Measurements from ENCODE around the gene ARHGAP6. TPM values are rescaled to one million over a fixed set of nuclear protein-coding genes. Genes with fewer than 3 reads are reported as not detected.

Gene ARHGAP6
- total and polyA plus RNA-seq, 2 of the 13 experiments (the other 11 are each of a cell fraction or from before 2014, with no cell fraction given): 0.11 TPM; not detected in 1

DNA sequence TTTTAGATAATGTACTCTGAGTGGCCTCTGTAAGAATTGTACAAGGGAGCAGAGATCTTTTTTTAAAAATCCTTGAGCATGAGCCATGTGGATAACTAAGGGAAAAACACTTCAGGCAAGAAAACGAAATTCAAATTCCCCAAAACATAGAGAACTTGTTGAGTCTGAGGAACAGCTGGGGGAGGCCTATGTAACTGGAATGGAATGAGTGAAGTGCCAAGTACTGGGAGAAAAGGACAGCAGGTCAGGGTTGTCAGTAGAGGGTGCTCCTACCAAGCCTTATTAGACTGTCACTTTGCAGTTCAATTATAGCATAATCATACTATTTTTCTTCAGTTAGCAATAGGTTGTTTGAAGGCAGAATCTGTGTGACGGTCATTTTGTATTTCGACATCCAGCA is 135.1 kb downstream of the ARHGAP6 start:
- intact Hi-C loops (cut with micrococcal nuclease; ENCODE audit: unreplicated experiment): no loop called here
- POLR2A ChIA-PET: no interaction called here
- WGBS (ENCODE audit: low lambda C conversion rate): 0% methylated on average over 3 of the region's 3 CpGs

DNA sequence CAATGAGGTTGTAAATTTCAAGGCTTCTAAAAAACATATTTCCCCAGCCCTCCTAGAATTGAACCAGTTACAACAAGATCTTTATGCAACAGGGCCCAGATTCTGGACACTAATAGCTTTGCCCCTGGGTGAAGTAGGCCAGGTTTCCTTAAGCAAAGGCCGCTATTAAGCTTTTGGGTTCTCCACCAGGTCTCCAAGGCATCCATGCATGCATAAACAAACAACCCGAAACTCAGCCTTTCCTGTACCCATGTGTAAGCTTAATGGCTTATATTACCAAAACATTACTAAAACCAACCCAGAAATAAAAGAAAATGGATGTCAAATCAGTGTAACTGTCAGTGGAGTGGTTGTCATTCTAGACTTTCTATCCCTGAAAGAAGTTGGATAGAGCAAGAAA is 137.1 kb downstream of the ARHGAP6 start:
- BruUV-seq (replicated peaks): no TSS peak
- Histone ChIP-seq H3K4me1 (ENCODE audit: insufficient read depth, low read length) (no peaks in the 10 kb centered on the region), H2AFZ (ENCODE audit: low read length) (no peak overlapping the region), H3K36me3 (replicated peaks in 1 of 2; ENCODE audit: control insufficient read depth in 1 of 2, insufficient read depth in 2 of 2, low read length in 2 of 2) (no peaks in the 10 kb centered on the region), H4K20me1 (ENCODE audit: insufficient read depth, low read length) (no peaks in the 10 kb centered on the region), H3K9ac (ENCODE audit: insufficient read depth, low read depth, low read length) (no peak overlapping the region), H3K79me2 (ENCODE audit: insufficient read depth, low read length) (no peaks in the 10 kb centered on the region), H3K4me2 (ENCODE audit: low read depth, low read length) (no peak overlapping the region), H3K27ac (ENCODE audit: extremely low read length, insufficient read depth, low read length) (no peak overlapping the region), H3K9me3 (ENCODE audit: low read length) (no peaks in the 10 kb centered on the region), H3K27me3 (ENCODE audit: control insufficient read depth in 1 of 2, insufficient read depth in 2 of 2, low read length in 2 of 2) (no peaks in the 10 kb centered on the region), H3K4me3 (replicated peaks in 1 of 3; ENCODE audit: insufficient read depth in 1 of 3, low read depth in 2 of 3, low read length in 3 of 3) (no peak overlapping the region)
- POLR2A ChIA-PET: no interaction called here
- 0% methylated on average over 2 of the region's 2 CpGs for WGBS (ENCODE audit: low lambda C conversion rate)
- ATAC-seq (no peak), DNase-seq (ENCODE audit: low spot score) (no peak), FAIRE-seq (no peak)
- in situ Hi-C loops (cut with HindIII; ENCODE audit: extremely low pct_ligation_motif_present, low pct_unique_long_range_greater_than_20kb) (no loop called here), intact Hi-C loops (cut with micrococcal nuclease; ENCODE audit: unreplicated experiment) (no loop called here)
- CTCF ChIA-PET (ENCODE audit: low intra/inter-chr PET ratio, low total read pairs): no interaction called here
- TF ChIP-seq ZNF572 (CRISPR knock-in tag; IDR thresholded peaks at IDR 0.05) (no peak), MLXIP (CRISPR knock-in tag; IDR thresholded peaks at IDR 0.05; ENCODE audit: borderline replicate concordance) (no peak), ZBTB1 (CRISPR knock-in tag; IDR thresholded peaks at IDR 0.05; ENCODE audit: borderline replicate concordance) (no peak), IRF2 (CRISPR knock-in tag; IDR thresholded peaks at IDR 0.05) (no peak), NCOA1 (CRISPR knock-in tag; IDR thresholded peaks at IDR 0.05) (no peak), ZBTB10 (CRISPR knock-in tag; IDR thresholded peaks at IDR 0.05; ENCODE audit: borderline replicate concordance) (no peak)

More for the DNA sequence above, 135.1 kb downstream of the ARHGAP6 start:
- Histone ChIP-seq H3K79me2 (ENCODE audit: insufficient read depth, low read length) (no peaks in the 10 kb centered on the region), H3K4me1 (ENCODE audit: insufficient read depth, low read length) (no peaks in the 10 kb centered on the region), H3K9me3 (ENCODE audit: low read length) (no peaks in the 10 kb centered on the region), H3K36me3 (replicated peaks in 1 of 2; ENCODE audit: control insufficient read depth in 1 of 2, insufficient read depth in 2 of 2, low read length in 2 of 2) (no peaks in the 10 kb centered on the region), H2AFZ (ENCODE audit: low read length) (no peak overlapping the region), H4K20me1 (ENCODE audit: insufficient read depth, low read length) (no peaks in the 10 kb centered on the region), H3K9ac (ENCODE audit: insufficient read depth, low read depth, low read length) (no peak overlapping the region), H3K27me3 (ENCODE audit: control insufficient read depth in 1 of 2, insufficient read depth in 2 of 2, low read length in 2 of 2) (no peaks in the 10 kb centered on the region), H3K4me3 (replicated peaks in 1 of 3; ENCODE audit: insufficient read depth in 1 of 3, low read depth in 2 of 3, low read length in 3 of 3) (no peak overlapping the region), H3K4me2 (ENCODE audit: low read depth, low read length) (no peak overlapping the region), H3K27ac (ENCODE audit: extremely low read length, insufficient read depth, low read length) (no peak overlapping the region)
- ATAC-seq (no peak), FAIRE-seq (no peak), DNase-seq (ENCODE audit: low spot score) (no peak)
- in situ Hi-C loops (cut with HindIII; ENCODE audit: extremely low pct_ligation_motif_present, low pct_unique_long_range_greater_than_20kb): loop anchor here (5.0 kb wide), 1 partner anchor 237 kb away; no protein-coding TSS in a partner anchor
- CTCF ChIA-PET (ENCODE audit: low intra/inter-chr PET ratio, low total read pairs): no interaction called here
- no TSS peak for BruUV-seq (replicated peaks)
- TF ChIP-seq ARID2 (CRISPR knock-in tag; IDR thresholded peaks at IDR 0.05; ENCODE audit: borderline replicate concordance): no peak
- TF ChIP-seq, protein P1, sequence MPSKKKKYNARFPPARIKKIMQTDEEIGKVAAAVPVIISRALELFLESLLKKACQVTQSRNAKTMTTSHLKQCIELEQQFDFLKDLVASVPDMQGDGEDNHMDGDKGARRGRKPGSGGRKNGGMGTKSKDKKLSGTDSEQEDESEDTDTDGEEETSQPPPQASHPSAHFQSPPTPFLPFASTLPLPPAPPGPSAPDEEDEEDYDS (CRISPR knock-in tag; IDR thresholded peaks at IDR 0.05): no peak
- TF ChIP-seq MEIS1 (CRISPR knock-in tag; IDR thresholded peaks at IDR 0.05; ENCODE audit: borderline replicate concordance): no peak
- TF ChIP-seq ATF2 (CRISPR knock-in tag; IDR thresholded peaks at IDR 0.05): no peak
- no peak for TF ChIP-seq ZNF33A (CRISPR knock-in tag; IDR thresholded peaks at IDR 0.05; ENCODE audit: borderline replicate concordance)

All from HepG2 (cell line).